Amygdala (tissue), 56 donors: ENCODE data around the gene AMOTL2.

ENCODE experiments used
- DNase-seq, 56 donors: peaks; one replicate each; lab custom pipeline; 2025; lab: John Stamatoyannopoulos, UW

Gene AMOTL2

GRCh38 chr3:134338201-134338512, 36.1 kb downstream of the AMOTL2 start:
- DNase-seq: no peak

- DNase-seq: no peak
These were observed 36.6 kb downstream of the AMOTL2 start for GRCh38 chr3:134337511-134338200.

- DNase-seq: no peak
These were observed 37.2 kb downstream of the AMOTL2 start for GRCh38 chr3:134337071-134337482.

- no peak for DNase-seq
These were observed 37.7 kb downstream of the AMOTL2 start for GRCh38 chr3:134336587-134336986.

- DNase-seq: no peak
These were observed 39.4 kb downstream of the AMOTL2 start for GRCh38 chr3:134334901-134335280.

- DNase-seq: no peak
These were observed 39.9 kb downstream of the AMOTL2 start for GRCh38 chr3:134334231-134334900.

- no peak for DNase-seq
These were observed 40.6 kb downstream of the AMOTL2 start for GRCh38 chr3:134333522-134334181.

GRCh38 chr3:134332344-134332743, 41.9 kb downstream of the AMOTL2 start:
- DNase-seq: no peak

- DNase-seq: no peak
These were observed 42.4 kb downstream of the AMOTL2 start for GRCh38 chr3:134331811-134332199.

- no peak for DNase-seq
These were observed 43.1 kb downstream of the AMOTL2 start for GRCh38 chr3:134330883-134331810.

- no peak for DNase-seq
These were observed 45.4 kb downstream of the AMOTL2 start for GRCh38 chr3:134328846-134329245.

GRCh38 chr3:134328147-134328591, 46.1 kb downstream of the AMOTL2 start:
- no peak for DNase-seq

- no peak for DNase-seq
These were observed 46.7 kb downstream of the AMOTL2 start for GRCh38 chr3:134327594-134327975.

- no peak for DNase-seq
These were observed 47.3 kb downstream of the AMOTL2 start for GRCh38 chr3:134326760-134327593.

GRCh38 chr3:134326126-134326525, 48.1 kb downstream of the AMOTL2 start:
- no peak for DNase-seq

- no peak for DNase-seq
These were observed 48.5 kb downstream of the AMOTL2 start for GRCh38 chr3:134325706-134326105.

- no peak for DNase-seq
These were observed 49.1 kb downstream of the AMOTL2 start for GRCh38 chr3:134325061-134325705.

- no peak for DNase-seq
These were observed 50.0 kb downstream of the AMOTL2 start for GRCh38 chr3:134323966-134324962.
